B cell (primary cell): Measurements from ENCODE around the gene MINDY2. TPM values are rescaled to one million over a fixed set of nuclear protein-coding genes. Genes with fewer than 3 reads are reported as not detected.

Experiments used
- ATAC-seq: fragments of 200-7000 bp; cut with Tn5 transposase; one replicate; pipeline ENCODE4 v1.10.0; 2021; ENCODE audit warnings: low read depth, mild to moderate bottlenecking, moderate number of reproducible peaks, moderate library complexity
- CTCF ChIA-PET: fragments of 350-600 bp; sonication (Branson Sonifier 250); formaldehyde crosslinking; loops from one replicate; lab custom pipeline; 2021; ENCODE audit warnings: antibody characterized with exemption, inconsistent platforms; lab: Charles Lee
- POLR2A ChIA-PET: fragments of 350-600 bp; sonication (Branson Sonifier 250); formaldehyde crosslinking; loops from one replicate; lab custom pipeline; 2021; ENCODE audit warnings: antibody characterized with exemption; lab: Charles Lee
- DNase-seq: peaks from one replicate; pipeline ENCODE4 v3.0.0; 2013
- H2AFZ ChIP-seq: 2 replicates; pipeline ENCODE4 v1.6.1; 2012; ENCODE audit warnings: mild to moderate bottlenecking, low read depth, low read length; ENCODE audit not compliant: insufficient read depth, poor library complexity, severe bottlenecking
- H3K27ac ChIP-seq, 2 donors: 1 replicate in 1 of 2; 2 replicates in 1 of 2; pipeline ENCODE4 v1.5.1; 2012 to 2013; ENCODE audit warnings: low read length in 2 of 2, mild to moderate bottlenecking in 2 of 2, moderate library complexity in 1 of 2
- H3K27me3 ChIP-seq, 4 experiments: fragments of 200-600 bp in 1 of 4; sonication (generic) in 1 of 4; replicated peaks in 1 of 4; 1 replicate in 2 of 4; 2 replicates in 2 of 4; pipeline versions ENCODE4 v1.6.1 to v1.7.0; 2013 to 2016; ENCODE audit warnings: low read length in 3 of 4, mild to moderate bottlenecking in 2 of 4, mixed read lengths in 1 of 4, moderate library complexity in 1 of 4; ENCODE audit not compliant: insufficient read depth in 4 of 4, control insufficient read depth in 3 of 4; ENCODE audit errors: control extremely low read depth in 1 of 4
- H3K36me3 ChIP-seq, 2 experiments: replicated peaks in 1 of 2; 1 replicate in 1 of 2; 2 replicates in 1 of 2; pipeline versions ENCODE4 v1.6.1 to v1.7.1; 2013; ENCODE audit warnings: low read length in 1 of 2; ENCODE audit not compliant: insufficient read depth in 2 of 2, control insufficient read depth in 1 of 2; ENCODE audit errors: control extremely low read depth in 1 of 2, extremely low read depth in 1 of 2
- H3K4me1 ChIP-seq, 2 donors: fragments of 200-600 bp in 1 of 2; sonication (generic) in 1 of 2; 1 replicate in 1 of 2; 2 replicates in 1 of 2; pipeline versions ENCODE4 v1.5.1 to v1.6.1; 2013 to 2017; ENCODE audit warnings: low read length in 2 of 2; ENCODE audit not compliant: control insufficient read depth in 2 of 2, insufficient read depth in 2 of 2
- H3K4me2 ChIP-seq: replicated peaks from 2 replicates; pipeline ENCODE3; 2012; ENCODE audit warnings: mild to moderate bottlenecking, low read depth, low read length; ENCODE audit not compliant: poor library complexity, severe bottlenecking
- H3K4me3 ChIP-seq, 5 experiments: fragments of 200-600 bp in 1 of 5; sonication (generic) in 1 of 5; 1 replicate in 3 of 5; 2 replicates in 2 of 5; pipeline versions ENCODE4 v1.5.1 to v1.7.0; 2011 to 2016; ENCODE audit warnings: low read length in 4 of 5, mild to moderate bottlenecking in 4 of 5, low read depth in 2 of 5, control low read depth in 1 of 5, moderate library complexity in 1 of 5; ENCODE audit not compliant: insufficient read depth in 1 of 5; ENCODE audit errors: control extremely low read depth in 1 of 5, extremely low read depth in 1 of 5
- H3K79me2 ChIP-seq: fragments of 200-600 bp; sonication (generic); one replicate; pipeline ENCODE4 v1.6.0; 2016; ENCODE audit warnings: low read length; ENCODE audit not compliant: control insufficient read depth, insufficient read depth
- H3K9ac ChIP-seq: fragments of 200-600 bp; sonication (generic); 2 replicates; pipeline ENCODE4 v1.6.1; 2017; ENCODE audit warnings: mild to moderate bottlenecking, low read length, moderate library complexity
- H3K9me3 ChIP-seq, 3 donors: one replicate each; pipeline versions ENCODE4 v1.6.1 to v1.7.1; 2013; ENCODE audit warnings: low read length in 2 of 3; ENCODE audit not compliant: control insufficient read depth in 2 of 3, insufficient read depth in 1 of 3; ENCODE audit errors: control extremely low read depth in 1 of 3
- H4K20me1 ChIP-seq: 2 replicates; pipeline ENCODE4 v1.6.0; 2012; ENCODE audit warnings: mild to moderate bottlenecking, low read length; ENCODE audit not compliant: insufficient read depth, control insufficient read depth, poor library complexity, severe bottlenecking
- H3K27ac Mint-ChIP-seq: one replicate; pipeline ENCODE4 v1.8.0; 2021; ENCODE audit warnings: mixed read lengths
- H3K27me3 Mint-ChIP-seq: one replicate; pipeline ENCODE4 v1.8.0; 2021; ENCODE audit warnings: mixed read lengths
- H3K4me1 Mint-ChIP-seq: one replicate; pipeline ENCODE4 v1.8.0; 2021; ENCODE audit warnings: mixed read lengths
- H3K4me3 Mint-ChIP-seq: one replicate; pipeline ENCODE4 v1.8.0; 2021; ENCODE audit warnings: mixed read lengths
- H3K9me3 Mint-ChIP-seq: one replicate; pipeline ENCODE4 v1.8.0; 2022; ENCODE audit warnings: mixed read lengths; ENCODE audit not compliant: insufficient read depth
- EZH2 ChIP-seq: IDR thresholded peaks from 2 replicates; pipeline ENCODE4 v1.6.1; 2012; ENCODE audit warnings: borderline replicate concordance, low read depth, mild to moderate bottlenecking, moderate library complexity, low read length; ENCODE audit not compliant: insufficient read depth, poor library complexity, severe bottlenecking
- WGBS: methylation state at CpG from one replicate; pipeline ENCODE4 v1.1.5; 2013; ENCODE audit warnings: missing lambda C conversion rate; ENCODE audit not compliant: insufficient coverage; 5-methylcytosine and 5-hydroxymethylcytosine counted together
- intact Hi-C: fragments of 100-400 bp; cut with micrococcal nuclease; formaldehyde crosslinking; loops from one replicate; pipeline ENCODE4 v1.10.0; 2022
- polyA plus RNA-seq: library from polyadenylated mRNA; depleted of rRNA; stranded (reverse); fragments of >200 nt; gene quantifications from 2 replicates; pipeline ENCODE4 v1.2.3, GENCODE V29; 2012
- total RNA-seq, 2 donors: library from RNA; stranded (reverse); fragments of 120-200 nt in 1 of 2; gene quantifications; 1 replicate in 1 of 2; 2 replicates in 1 of 2; pipeline versions ENCODE4 v1.2.3 to v1.2.4, GENCODE V29; 2013 to 2022
- TF ChIP-seq, protein P1 (sequence below): fragments of 200-600 bp; IDR thresholded peaks from one replicate; pipeline ENCODE4 v1.8.0; 2022; ENCODE audit warnings: antibody characterized with exemption, mild to moderate bottlenecking

Gene MINDY2
- total and polyA plus RNA-seq, 2 donors (not counting 1 experiment from before 2014, with no cell fraction given) = 2.3 to 16.6 TPM

DNA sequence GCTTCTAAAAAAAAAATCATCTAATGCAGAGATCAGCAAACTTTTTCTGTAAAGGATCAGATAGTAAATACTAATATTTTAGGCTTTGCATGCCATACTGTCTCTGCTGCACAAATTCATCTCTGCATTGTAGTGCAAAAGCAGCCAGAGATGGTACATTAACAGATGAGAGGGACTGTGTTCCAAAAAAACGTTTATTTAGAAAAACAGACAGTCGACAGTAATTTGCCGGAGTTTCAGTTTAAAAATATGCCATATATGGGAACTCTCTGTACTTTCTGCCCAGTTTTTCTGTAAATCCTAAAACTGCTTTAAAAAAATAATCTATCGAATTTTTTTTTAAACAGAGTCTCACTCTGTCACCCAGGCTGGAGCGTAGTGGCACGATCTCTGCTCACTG lies 14.3 kb downstream of the MINDY2 start:
- peaks cover 2% of the 10 kb centered on the region for H3K4me1 Mint-ChIP-seq
- intact Hi-C loops = no loop called here

DNA sequence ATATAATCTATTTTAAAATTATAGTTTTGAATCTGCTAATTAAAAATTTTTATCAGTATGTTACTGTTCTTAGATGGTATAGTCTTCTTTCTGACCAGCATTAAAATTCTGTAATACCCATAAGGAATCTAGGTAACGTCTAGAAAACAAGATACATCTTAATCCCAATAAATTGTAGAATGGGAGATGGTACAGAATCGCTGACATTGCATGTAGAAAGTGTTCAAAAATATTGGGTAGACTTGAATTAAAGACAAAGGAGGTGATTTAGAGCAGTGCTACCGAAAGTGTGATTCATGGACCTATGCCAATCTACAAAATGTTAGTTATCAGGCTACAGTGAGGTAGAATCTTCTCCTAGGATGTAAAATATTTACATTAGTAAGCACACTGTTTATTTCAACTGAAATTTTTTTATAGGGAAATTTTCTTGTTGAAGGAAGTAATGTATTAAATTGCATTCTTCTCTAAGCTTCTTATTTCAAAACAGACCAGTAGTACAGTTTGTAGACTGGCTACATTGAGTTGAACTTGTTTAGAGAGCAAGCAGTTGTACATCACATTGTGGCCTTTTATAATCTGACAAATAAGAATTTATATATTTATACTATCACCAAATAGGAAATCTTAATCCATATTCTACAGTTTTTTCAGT lies 17.1 kb downstream of the MINDY2 start:
- Histone ChIP-seq H3K9ac (no peak overlapping the region), H3K4me3 (no peak overlapping the region), H3K27ac (no peak overlapping the region), H3K4me1 (no peaks in the 10 kb centered on the region), H3K36me3 (peaks cover 0 to 4% of the 10 kb centered on the region in 2 experiments), H3K9me3 (no peaks in the 10 kb centered on the region), H4K20me1 (no peaks in the 10 kb centered on the region), H3K79me2 (peaks cover 26% of the 10 kb centered on the region), H3K4me2 (no peak overlapping the region), H2AFZ (no peak overlapping the region), H3K27me3 (no peaks in the 10 kb centered on the region)
- intact Hi-C loops = no loop called here
- CTCF ChIA-PET = interaction anchor here (0.6 kb wide), 1 partner anchor 26 kb away, joined by 3 read pairs; no protein-coding TSS in a partner anchor
- H3K4me1 Mint-ChIP-seq = no peaks in the 10 kb centered on the region
- no peaks in the 10 kb centered on the region for H3K27me3 Mint-ChIP-seq
- POLR2A ChIA-PET = no interaction called here
- DNase-seq = no peak
- H3K27ac Mint-ChIP-seq = no peak overlapping the region
- H3K9me3 Mint-ChIP-seq = no peaks in the 10 kb centered on the region
- no CpG with 5 or more reads among the region's 3 CpGs for WGBS
- no peak for ATAC-seq
- H3K4me3 Mint-ChIP-seq = no peak overlapping the region
- TF ChIP-seq, protein P1, sequence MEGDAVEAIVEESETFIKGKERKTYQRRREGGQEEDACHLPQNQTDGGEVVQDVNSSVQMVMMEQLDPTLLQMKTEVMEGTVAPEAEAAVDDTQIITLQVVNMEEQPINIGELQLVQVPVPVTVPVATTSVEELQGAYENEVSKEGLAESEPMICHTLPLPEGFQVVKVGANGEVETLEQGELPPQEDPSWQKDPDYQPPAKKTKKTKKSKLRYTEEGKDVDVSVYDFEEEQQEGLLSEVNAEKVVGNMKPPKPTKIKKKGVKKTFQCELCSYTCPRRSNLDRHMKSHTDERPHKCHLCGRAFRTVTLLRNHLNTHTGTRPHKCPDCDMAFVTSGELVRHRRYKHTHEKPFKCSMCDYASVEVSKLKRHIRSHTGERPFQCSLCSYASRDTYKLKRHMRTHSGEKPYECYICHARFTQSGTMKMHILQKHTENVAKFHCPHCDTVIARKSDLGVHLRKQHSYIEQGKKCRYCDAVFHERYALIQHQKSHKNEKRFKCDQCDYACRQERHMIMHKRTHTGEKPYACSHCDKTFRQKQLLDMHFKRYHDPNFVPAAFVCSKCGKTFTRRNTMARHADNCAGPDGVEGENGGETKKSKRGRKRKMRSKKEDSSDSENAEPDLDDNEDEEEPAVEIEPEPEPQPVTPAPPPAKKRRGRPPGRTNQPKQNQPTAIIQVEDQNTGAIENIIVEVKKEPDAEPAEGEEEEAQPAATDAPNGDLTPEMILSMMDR = no peak
- TF ChIP-seq EZH2 = no peak

More for the DNA sequence above, 14.3 kb downstream of the MINDY2 start:
- H3K9ac ChIP-seq = no peak overlapping the region
- no peaks in the 10 kb centered on the region for H4K20me1 ChIP-seq
- no peaks in the 10 kb centered on the region for H3K27me3 ChIP-seq
- Mint-ChIP-seq H3K27ac (no peak overlapping the region), H3K4me3 (no peak overlapping the region), H3K9me3 (no peaks in the 10 kb centered on the region), H3K27me3 (no peaks in the 10 kb centered on the region)
- no peak overlapping the region for H3K4me3 ChIP-seq
- no peak overlapping the region for H2AFZ ChIP-seq
- ChIA-PET CTCF (no interaction called here), POLR2A (interaction anchor here (0.6 kb wide), 1 partner anchor 130 kb away, joined by 3 read pairs; no protein-coding TSS in a partner anchor)
- ATAC-seq = no peak
- H3K9me3 ChIP-seq = no peaks in the 10 kb centered on the region
- H3K4me1 ChIP-seq = no peaks in the 10 kb centered on the region
- WGBS = 97% methylated on average over 6 of the region's 6 CpGs
- DNase-seq = no peak
- no peak overlapping the region for H3K27ac ChIP-seq
- TF ChIP-seq, protein P1 = no peak
- TF ChIP-seq EZH2 = no peak
- H3K36me3 ChIP-seq = no peaks in the 10 kb centered on the region
- H3K4me2 ChIP-seq = no peak overlapping the region
- H3K79me2 ChIP-seq = peaks cover 24% of the 10 kb centered on the region
